RWPE1 (cell line): ENCODE data around the gene SECISBP2.
A peak's percentile ranks its signal among the peaks of the same experiment; 100 is the strongest.

Source experiments
- CTCF ChIA-PET: fragments of 350-600 bp; sonication (Branson Sonifier 250); formaldehyde crosslinking; extraction: SDS; loops from one replicate; lab custom pipeline; 2021; lab: Yijun Ruan, JAX
- POLR2A ChIA-PET: fragments of 400-600 bp; formaldehyde crosslinking; extraction: SDS; loops from one replicate; lab custom pipeline; 2020; ENCODE audit warnings: antibody characterized with exemption; ENCODE audit not compliant: low non-redundant PET; lab: Yijun Ruan, JAX
- DNase-seq: peaks from one replicate; pipeline ENCODE4 v3.0.0; 2012; ENCODE audit warnings: low spot score
- H3K27ac ChIP-seq: fragments of 450-650 bp; 2 replicates; pipeline ENCODE4 v1.5.1; 2017
- TF ChIP-seq, protein P1 (sequence below): fragments of 450-650 bp; conservative IDR thresholded peaks from 2 replicates; pipeline ENCODE4 v1.5.1; 2017; ENCODE audit warnings: low read depth, mild to moderate bottlenecking

Gene SECISBP2

DNA sequence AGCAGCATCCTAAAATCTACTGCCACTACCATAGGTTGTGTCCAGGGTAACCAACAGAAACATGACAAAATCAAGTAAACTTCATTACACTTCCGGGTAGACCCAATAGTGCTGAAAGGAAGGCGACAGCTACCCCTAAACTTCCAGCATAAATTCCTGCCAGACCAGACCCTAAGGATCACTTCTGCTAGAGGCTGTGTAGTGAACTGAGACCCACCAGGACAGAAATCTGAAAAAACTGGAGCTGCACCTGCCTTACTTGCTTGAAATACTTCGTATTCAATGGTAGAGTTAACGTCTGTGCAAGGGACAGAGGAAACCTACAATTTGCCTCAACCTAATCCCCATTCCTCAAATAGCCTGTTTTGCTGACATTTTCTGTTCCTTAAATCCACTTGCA is 1.0 kb upstream of the SECISBP2 start:
- ChIA-PET CTCF (interaction anchor here (1.4 kb wide), 1 partner anchor 232 kb away, joined by 9 read pairs; no protein-coding TSS in a partner anchor), POLR2A (no interaction called here)
- no peak overlapping the region for H3K27ac ChIP-seq
- TF ChIP-seq, protein P1, sequence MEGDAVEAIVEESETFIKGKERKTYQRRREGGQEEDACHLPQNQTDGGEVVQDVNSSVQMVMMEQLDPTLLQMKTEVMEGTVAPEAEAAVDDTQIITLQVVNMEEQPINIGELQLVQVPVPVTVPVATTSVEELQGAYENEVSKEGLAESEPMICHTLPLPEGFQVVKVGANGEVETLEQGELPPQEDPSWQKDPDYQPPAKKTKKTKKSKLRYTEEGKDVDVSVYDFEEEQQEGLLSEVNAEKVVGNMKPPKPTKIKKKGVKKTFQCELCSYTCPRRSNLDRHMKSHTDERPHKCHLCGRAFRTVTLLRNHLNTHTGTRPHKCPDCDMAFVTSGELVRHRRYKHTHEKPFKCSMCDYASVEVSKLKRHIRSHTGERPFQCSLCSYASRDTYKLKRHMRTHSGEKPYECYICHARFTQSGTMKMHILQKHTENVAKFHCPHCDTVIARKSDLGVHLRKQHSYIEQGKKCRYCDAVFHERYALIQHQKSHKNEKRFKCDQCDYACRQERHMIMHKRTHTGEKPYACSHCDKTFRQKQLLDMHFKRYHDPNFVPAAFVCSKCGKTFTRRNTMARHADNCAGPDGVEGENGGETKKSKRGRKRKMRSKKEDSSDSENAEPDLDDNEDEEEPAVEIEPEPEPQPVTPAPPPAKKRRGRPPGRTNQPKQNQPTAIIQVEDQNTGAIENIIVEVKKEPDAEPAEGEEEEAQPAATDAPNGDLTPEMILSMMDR = no peak
- no peak for DNase-seq

DNA sequence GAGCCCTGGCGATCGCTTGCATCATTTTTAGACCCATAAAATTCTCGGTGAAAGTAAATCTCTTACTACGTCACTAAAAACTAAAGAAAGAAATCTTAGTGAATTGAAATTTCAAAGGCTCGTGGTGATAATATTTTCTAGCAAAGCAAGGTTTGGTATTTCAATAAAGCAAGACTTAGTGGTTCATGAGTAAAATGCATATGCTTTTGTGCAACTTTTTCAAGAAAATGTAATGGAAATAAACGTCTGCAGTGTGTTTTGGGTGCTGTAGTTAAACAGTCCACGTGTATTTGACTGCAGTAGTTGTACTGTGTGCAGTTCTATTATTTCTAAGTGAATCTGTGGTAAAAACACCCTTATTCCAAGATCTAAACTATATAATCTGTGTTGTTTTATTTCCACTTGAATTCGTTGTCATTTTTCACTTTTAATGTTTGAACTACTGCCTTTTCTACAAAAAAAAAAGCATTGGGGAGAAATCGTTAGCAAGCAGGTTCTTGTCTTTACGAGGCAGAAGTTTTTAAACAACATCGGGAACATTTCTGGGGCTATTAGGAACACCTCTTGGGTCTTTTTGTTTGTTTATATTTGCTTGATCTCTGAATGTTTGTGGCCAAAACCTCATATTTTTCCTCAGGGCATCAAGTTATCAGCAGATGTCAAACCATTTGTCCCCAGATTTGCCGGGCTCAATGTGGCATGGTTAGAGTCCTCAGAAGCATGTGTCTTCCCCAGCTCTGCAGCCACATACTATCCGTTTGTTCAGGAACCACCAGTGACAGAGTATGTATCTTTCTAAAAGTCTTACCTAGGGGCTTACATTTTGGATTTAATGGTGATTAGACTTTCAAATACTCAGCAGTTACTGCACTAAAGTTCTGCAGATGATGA is 960 bp downstream of the SECISBP2 start:
- H3K27ac ChIP-seq = peak overlapping the region; percentile 99
- no peak for DNase-seq
- POLR2A ChIA-PET = interaction anchor here (0.9 kb wide), 1 partner anchor 30 kb away, joined by 3 read pairs; no protein-coding TSS in a partner anchor
- TF ChIP-seq, protein P1 = peak; percentile 41; the same call in 1 of the 2 replicates
- CTCF ChIA-PET = interaction anchor here (0.7 kb wide), 1 partner anchor 173 kb away, joined by 3 read pairs; no protein-coding TSS in a partner anchor

DNA sequence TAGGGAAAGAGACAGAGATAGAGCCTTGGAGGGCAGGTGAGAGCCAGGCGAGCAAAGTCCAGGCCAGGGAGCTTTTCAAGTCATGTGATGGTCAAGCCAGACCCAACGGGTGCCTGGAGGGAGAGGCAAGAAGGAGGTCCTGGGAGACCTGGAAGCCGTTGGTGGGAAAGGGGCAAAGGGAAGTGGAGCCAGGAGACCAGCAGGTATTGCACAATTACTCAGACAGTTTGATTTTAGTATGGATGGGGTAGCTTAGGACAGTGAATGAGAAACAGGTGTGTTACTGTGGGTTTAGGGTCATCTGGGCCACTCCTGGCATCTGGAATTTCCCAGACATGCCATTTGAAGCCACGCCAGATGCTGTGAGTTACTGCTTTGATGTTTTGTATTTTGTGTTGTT is 5.1 kb downstream of the SECISBP2 start:
- ChIA-PET POLR2A (no interaction called here), CTCF (no interaction called here)
- no peak for DNase-seq
- TF ChIP-seq, protein P1 = no peak
- no peak overlapping the region for H3K27ac ChIP-seq

DNA sequence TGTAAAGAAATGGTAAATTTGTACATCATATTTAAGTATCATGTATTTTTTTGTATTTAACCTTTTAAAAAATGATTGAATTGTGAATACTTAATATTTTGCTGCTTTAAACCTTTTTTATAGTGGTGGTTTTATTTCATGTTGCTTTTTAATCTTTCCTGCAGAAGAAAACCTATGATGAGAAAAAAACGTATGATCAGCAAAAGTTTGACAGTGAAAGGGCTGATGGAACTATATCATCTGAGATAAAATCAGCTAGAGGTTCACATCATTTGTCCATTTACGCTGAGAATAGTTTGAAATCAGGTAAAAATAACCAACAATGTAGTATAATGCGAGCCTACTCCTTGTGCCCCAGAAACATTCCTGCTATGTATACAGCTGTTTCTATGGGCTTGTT is 7.4 kb downstream of the SECISBP2 start:
- H3K27ac ChIP-seq = no peak overlapping the region
- ChIA-PET CTCF (interaction anchor here (1.4 kb wide), 1 partner anchor 224 kb away, joined by 3 read pairs; no protein-coding TSS in a partner anchor), POLR2A (no interaction called here)
- no peak for DNase-seq
- TF ChIP-seq, protein P1 = no peak

DNA sequence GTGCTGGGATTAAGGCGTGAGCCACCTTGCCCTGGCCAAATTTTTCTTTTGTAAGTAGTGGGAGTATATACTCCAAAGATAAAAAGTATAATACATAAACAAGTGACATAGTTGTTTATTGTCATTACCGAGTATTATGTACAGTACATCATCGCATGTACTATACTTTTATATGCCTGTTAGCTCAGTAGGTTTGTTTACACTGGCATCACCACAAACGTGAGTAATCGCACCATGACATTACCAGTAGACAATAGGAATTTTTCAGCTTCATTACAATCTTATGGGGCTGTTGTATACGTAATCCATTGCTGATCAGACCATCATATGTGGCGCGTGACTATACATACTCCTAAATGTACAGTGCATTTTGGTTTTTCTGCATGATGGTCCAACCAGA is 9.8 kb downstream of the SECISBP2 start:
- ChIA-PET POLR2A (no interaction called here), CTCF (interaction anchor here (1.0 kb wide), 1 partner anchor 266 kb away, joined by 4 read pairs; no protein-coding TSS in a partner anchor)

DNA sequence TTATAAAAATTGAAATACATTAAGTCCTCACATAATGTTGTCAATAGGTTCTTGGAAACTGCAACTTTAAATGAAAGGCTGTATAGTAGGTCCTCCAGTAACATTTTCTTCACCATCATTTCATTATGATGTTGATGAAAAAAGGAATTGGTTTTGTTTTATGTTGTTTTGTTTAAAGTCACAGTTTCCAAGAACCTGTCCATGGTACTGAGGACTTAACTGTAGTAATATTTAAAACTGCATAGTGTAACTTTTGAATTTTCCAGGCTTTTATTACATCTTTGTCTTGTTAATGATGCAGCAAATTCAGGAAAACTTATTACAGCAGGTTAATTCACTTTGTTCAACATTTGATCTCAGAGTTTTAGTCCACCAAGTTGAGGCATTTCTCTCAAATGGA is 11.6 kb downstream of the SECISBP2 start:
- H3K27ac ChIP-seq = no peak overlapping the region
- ChIA-PET CTCF (no interaction called here), POLR2A (no interaction called here)
- no peak for DNase-seq
- TF ChIP-seq, protein P1 = no peak

More for the DNA sequence above, 9.8 kb downstream of the SECISBP2 start:
- no peak for DNase-seq
- TF ChIP-seq, protein P1 = no peak
- H3K27ac ChIP-seq = no peak overlapping the region
